Central memory CD8-positive, alpha-beta T cell (primary cell): Measurements from ENCODE around the gene LRRC37A3.
"Not testable (repeated sequence)": the region's sequence is repeated elsewhere in the genome, so short reads cannot be mapped to it uniquely, and the experiment has no call there.

Source experiments
- ATAC-seq: fragments of 150-1000 bp; cut with Tn5 transposase; replicated peaks from 2 replicates; pipeline ENCODE4 v1.10.0; 2022; ENCODE audit warnings: mild to moderate bottlenecking, moderate FRiP score, moderate number of reproducible peaks; ENCODE audit not compliant: poor library complexity, severe bottlenecking; ENCODE audit errors: extremely low read depth
- DNase-seq, 2 donors: peaks; one replicate each; pipeline ENCODE4 v3.0.0; 2021; ENCODE audit warnings: low spot score in 2 of 2
- H3K27ac Mint-ChIP-seq: one replicate; pipeline ENCODE4 v1.8.0; 2022; ENCODE audit warnings: low read depth, mild to moderate bottlenecking, moderate library complexity, mixed read lengths
- H3K27me3 Mint-ChIP-seq: one replicate; pipeline ENCODE4 v1.8.0; 2022; ENCODE audit warnings: mixed read lengths
- H3K36me3 Mint-ChIP-seq: one replicate; pipeline ENCODE4 v1.8.0; 2022; ENCODE audit warnings: mild to moderate bottlenecking, moderate library complexity, mixed read lengths; ENCODE audit not compliant: insufficient read depth
- H3K4me1 Mint-ChIP-seq: one replicate; pipeline ENCODE4 v1.8.0; 2022; ENCODE audit warnings: mixed read lengths
- H3K4me3 Mint-ChIP-seq: one replicate; pipeline ENCODE4 v1.8.0; 2022; ENCODE audit warnings: mild to moderate bottlenecking, moderate library complexity, mixed read lengths
- H3K9me3 Mint-ChIP-seq: one replicate; pipeline ENCODE4 v1.8.0; 2022; ENCODE audit warnings: mixed read lengths

LRRC37A3 gene

DNA sequence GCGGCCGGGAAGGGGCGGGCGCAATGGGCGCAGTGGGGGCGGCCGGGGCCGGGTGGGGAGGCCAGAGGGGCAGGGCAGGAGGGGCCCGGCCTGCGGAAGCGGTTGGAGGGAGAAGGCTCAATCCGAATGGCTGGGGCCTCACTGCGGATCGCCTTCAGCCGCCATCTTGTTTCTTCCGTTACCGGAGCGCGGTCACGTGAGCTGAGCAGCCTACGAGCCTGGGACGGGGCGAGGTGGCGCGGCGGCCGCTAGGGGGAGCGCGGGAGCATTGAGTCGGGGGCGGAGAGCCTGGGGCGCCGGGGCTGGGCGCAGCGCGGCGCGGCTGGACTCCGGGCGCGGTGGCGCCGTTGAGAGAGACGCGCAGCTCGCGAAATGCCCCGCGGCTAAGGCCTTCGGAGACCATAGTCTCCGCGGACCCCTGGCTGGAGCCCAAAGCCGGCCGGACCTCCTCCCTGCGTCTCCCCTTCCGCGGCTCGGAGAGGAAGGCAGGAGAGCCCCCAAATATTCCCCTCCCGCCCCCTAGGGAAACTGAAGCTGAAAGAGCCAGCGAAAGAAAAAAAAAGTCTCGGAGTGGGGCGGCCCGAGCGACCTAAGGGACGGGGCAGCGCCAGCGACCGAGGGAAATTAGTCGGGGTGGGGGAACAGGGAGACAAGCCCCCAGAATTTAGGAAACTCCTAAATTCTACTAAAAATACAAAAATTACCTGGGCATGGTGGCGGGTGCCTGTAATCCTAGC lies at the start of gene LRRC37A3:
LRRC37A3 (minus strand) TSS at position 190 of the 737 bp plus-strand sequence. CDS start 22,221 bp downstream, outside the sequence.
- H3K36me3 Mint-ChIP-seq, H3K9me3 Mint-ChIP-seq, H3K4me1 Mint-ChIP-seq, H3K27me3 Mint-ChIP-seq: not testable (repeated sequence)
- Mint-ChIP-seq H3K27ac (peak within 1 kb of the TSS; percentile 93), H3K4me3 (peak within 1 kb of the TSS; percentile 84)
- peak; percentile 100 for DNase-seq
- ATAC-seq, result peak; percentile 99

DNA sequence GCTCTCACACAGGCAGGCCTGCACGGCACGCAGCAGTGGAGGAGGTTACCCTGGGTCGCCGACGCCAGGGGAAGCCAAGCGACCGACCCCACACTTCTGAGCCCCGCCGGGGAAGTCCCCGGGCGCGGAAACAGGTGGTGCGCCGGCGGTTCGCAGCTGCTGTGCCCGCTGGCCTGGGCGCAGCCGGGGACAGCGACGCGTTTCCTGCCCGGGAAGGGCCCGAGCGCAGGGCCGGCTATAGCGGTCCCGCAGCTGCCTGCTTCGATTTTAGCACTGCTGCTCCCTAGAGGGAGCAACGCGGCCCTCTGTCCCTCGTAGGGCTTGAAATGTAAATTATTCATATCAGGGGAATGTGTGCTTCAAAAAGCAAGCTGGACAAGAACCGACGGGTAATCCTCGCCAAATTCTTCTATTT lies 46.6 kb upstream of the LRRC37A3 start:
- H3K9me3 Mint-ChIP-seq, H3K27me3 Mint-ChIP-seq, H3K4me3 Mint-ChIP-seq: not testable (repeated sequence)
- H3K36me3 Mint-ChIP-seq, result peaks cover 14% of the 10 kb centered on the region
- ATAC-seq (peak; percentile 89), DNase-seq (peak; percentile 78 to 94)
- H3K4me1 Mint-ChIP-seq, result peaks cover 49% of the 10 kb centered on the region
- peak overlapping the region; percentile 94 for H3K27ac Mint-ChIP-seq

DNA sequence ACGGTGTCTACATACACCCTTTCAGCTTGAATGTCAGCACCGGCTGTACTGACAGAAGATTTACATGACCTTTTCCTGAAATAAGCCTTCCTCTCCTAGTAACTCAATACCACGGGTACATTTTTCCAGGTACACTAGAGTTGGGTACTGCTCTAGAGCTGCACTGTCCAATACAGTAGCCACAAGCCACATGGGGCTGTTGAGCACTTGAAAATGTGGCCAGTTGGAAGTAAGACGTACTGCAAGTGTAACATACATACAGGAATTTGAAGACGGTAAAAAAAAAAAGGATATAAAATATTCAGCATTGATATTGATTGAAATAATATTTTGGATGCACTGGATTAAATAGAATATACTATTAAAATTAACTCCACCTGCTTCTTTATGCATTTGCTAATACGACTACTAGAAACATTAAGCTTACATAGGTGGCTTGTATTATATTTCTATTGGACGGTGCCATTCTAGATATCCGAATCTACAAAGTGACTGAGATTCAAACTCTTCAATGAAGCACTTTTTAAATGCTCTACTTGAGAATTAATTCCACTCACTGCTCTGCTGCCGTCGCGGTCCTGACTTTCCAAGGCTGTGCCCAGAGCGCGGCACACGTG lies 46.1 kb upstream of the LRRC37A3 start:
- not testable (repeated sequence) for DNase-seq, H3K4me3 Mint-ChIP-seq, H3K9me3 Mint-ChIP-seq, H3K27me3 Mint-ChIP-seq, ATAC-seq
- peaks cover 14% of the 10 kb centered on the region for H3K36me3 Mint-ChIP-seq
- H3K4me1 Mint-ChIP-seq, result peaks cover 49% of the 10 kb centered on the region
- H3K27ac Mint-ChIP-seq, result peak overlapping the region; percentile 94

DNA sequence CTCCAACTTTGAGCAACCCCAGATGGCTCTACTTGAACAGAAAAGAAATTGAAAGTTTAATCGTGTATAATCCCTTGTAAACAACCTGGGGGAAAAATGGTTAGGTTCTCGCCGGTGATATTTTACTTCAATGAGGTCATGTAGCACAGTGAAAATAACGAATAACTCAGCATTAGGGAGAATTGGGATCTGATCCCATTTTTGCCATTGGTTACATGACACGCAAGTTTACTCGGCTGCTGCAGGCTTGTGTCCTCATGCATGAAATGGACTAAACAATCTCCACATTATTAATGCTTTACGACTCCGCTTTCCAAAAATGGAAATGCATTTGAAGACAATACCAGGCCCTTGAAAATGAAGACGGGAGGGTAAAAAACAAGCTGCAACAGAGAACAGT lies 45.5 kb upstream of the LRRC37A3 start:
- no peak overlapping the region for H3K4me3 Mint-ChIP-seq
- DNase-seq (no peak), ATAC-seq (no peak)
- H3K4me1 Mint-ChIP-seq, result peaks cover 49% of the 10 kb centered on the region
- H3K36me3 Mint-ChIP-seq, result peaks cover 14% of the 10 kb centered on the region
- H3K9me3 Mint-ChIP-seq, result no peaks in the 10 kb centered on the region
- no peaks in the 10 kb centered on the region for H3K27me3 Mint-ChIP-seq
- peak overlapping the region; percentile 94 for H3K27ac Mint-ChIP-seq

DNA sequence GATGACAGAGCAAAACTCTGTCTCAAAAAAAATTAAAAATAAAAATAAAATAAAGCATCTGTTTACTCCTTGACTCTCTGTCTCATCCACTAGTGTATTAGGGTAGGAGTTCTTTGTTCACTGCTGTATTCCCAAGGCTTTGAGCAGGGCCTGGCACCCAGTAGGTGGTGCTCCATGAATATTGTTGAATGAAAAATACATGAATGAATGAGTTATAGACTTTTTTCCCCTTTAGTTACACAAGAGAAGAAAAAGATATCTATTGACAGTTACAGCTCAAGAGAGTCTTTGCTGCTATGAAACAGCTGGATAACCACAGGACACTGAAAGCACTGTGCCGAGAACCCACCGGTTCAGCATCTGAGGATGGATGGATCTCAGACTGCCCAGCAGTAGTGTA lies 44.5 kb upstream of the LRRC37A3 start:
- H3K27me3 Mint-ChIP-seq, H3K9me3 Mint-ChIP-seq, ATAC-seq, H3K4me3 Mint-ChIP-seq, DNase-seq, H3K27ac Mint-ChIP-seq, H3K36me3 Mint-ChIP-seq: not testable (repeated sequence)
- peaks cover 43% of the 10 kb centered on the region for H3K4me1 Mint-ChIP-seq

DNA sequence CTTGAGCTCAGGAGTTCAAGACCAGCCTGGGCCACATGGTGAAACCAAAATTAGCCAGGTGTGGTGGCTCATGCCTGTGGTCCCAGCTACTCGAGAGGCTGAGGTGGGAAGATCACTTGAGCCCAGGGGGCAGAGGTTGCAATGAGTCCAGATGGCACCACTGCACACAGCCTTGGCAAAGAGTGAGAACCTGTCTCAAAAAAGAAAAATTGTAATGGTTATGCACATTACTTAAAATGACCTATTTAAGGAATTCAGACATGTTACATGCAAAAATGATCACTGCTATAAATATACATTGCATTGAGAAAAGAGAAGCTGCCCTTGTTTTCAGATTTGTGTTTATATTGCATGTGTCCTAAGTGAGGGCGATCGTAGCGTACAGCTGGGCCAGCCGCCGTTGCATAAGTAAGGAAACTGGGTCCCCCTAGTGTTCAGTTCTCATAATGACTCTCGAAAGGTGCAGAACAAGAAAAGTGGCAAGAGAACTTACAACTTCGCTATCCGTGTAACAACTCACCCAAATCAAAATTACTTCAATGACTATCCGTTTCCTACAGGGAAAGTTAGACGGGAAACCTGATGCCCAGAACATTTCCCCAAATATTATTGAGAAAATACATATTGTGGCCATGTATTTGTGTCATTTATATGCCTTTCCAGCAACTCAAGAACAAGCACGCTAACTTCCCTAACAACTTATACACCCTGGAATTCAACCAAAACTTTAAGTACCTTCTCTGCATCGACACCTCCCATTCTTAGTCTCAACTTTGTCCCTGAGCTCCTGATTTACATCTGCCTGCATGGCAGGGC lies 42.5 kb upstream of the LRRC37A3 start:
- ATAC-seq, H3K27me3 Mint-ChIP-seq, H3K36me3 Mint-ChIP-seq, H3K9me3 Mint-ChIP-seq: not testable (repeated sequence)
- Mint-ChIP-seq H3K27ac (peak overlapping the region; percentile 36), H3K4me1 (peaks cover 23% of the 10 kb centered on the region), H3K4me3 (peak overlapping the region; percentile 6)
- DNase-seq, result peak in 1 of 2 donors; percentile 75

DNA sequence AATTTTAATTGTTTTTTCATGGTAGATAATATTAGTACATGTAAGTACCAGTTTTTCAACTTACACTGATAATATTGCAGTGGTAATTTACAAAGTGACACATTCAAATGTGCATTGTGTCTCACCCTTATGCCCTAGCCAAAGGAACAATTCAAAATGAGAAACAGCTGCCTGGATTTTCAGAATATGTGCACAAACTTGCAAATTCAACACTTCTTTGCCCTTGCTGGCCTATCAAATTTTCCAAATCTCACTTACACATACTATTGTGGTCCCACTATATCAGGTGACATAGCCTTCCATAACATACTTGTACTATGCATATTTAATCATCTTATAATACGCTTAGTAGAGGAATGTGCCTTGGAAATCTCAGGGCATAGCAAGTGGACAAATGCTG lies 32.6 kb upstream of the LRRC37A3 start:
- no peaks in the 10 kb centered on the region for H3K9me3 Mint-ChIP-seq
- ATAC-seq (no peak), DNase-seq (no peak)
- no peaks in the 10 kb centered on the region for H3K36me3 Mint-ChIP-seq
- no peaks in the 10 kb centered on the region for H3K27me3 Mint-ChIP-seq
- no peak overlapping the region for H3K4me3 Mint-ChIP-seq
- no peak overlapping the region for H3K27ac Mint-ChIP-seq
- no peaks in the 10 kb centered on the region for H3K4me1 Mint-ChIP-seq

DNA sequence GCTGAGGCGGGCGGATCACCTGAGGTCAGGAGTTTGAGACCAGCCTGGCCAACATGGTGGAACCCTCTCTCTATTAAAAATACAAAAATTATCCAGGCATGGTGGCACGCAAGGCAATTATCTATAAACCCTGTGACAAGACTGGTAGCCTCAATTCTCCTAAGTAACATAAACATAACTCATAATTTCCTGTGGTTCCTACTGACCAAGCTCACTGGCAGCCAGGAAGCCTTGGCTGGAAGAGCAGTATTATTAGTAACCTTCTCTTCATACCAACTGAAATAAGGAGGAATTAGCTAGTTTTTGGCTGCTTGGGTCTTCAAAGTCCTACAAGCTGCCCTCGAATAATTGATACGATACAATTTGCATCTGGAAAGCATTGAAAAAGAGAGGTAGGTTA lies 31.6 kb upstream of the LRRC37A3 start:
- no peaks in the 10 kb centered on the region for H3K36me3 Mint-ChIP-seq
- no peaks in the 10 kb centered on the region for H3K27me3 Mint-ChIP-seq
- no peak overlapping the region for H3K27ac Mint-ChIP-seq
- ATAC-seq (no peak), DNase-seq (no peak)
- no peaks in the 10 kb centered on the region for H3K9me3 Mint-ChIP-seq
- H3K4me1 Mint-ChIP-seq, result no peaks in the 10 kb centered on the region
- H3K4me3 Mint-ChIP-seq, result no peak overlapping the region

DNA sequence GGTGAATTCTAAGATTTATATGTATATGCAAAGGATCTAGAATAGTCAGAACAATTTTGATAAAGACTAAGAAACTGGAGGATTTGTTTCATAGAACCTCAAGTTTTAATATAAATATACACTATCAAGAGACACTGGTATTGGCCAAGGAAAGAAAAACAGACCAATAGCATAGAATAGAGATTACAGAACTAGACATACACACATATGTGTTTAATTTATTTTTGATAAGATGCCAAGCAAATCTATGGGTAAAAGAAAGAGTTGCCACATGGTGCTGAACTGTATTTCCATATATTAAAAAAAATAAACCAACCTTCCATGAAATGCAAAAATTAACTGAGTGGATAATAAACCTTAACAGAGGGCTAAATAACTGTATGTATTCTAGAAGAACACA lies 27.9 kb upstream of the LRRC37A3 start:
- Mint-ChIP-seq H3K36me3 (no peaks in the 10 kb centered on the region), H3K4me1 (no peaks in the 10 kb centered on the region), H3K9me3 (no peaks in the 10 kb centered on the region), H3K27me3 (no peaks in the 10 kb centered on the region), H3K27ac (no peak overlapping the region), H3K4me3 (no peak overlapping the region)
- ATAC-seq, result no peak
- DNase-seq, result no peak

DNA sequence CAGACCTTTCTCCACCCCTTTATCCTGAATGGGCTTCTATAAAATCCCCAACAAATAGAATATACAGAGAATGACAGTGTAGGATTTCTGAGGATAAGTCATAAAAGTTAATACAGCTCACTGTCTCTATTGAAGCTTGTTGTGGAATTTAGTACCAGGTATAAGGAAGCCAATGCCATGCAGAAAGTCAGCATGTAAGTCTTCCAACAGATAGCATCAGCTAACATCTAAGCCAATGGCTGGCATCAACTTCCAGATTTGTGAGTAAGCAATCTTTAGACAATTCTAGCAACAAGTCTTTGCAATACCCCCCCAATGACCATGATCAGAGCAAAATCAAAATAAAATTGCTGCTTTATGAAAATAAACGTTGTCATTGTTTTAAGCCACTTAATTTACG lies 22.5 kb upstream of the LRRC37A3 start:
- H3K27ac Mint-ChIP-seq, result no peak overlapping the region
- no peaks in the 10 kb centered on the region for H3K27me3 Mint-ChIP-seq
- no peaks in the 10 kb centered on the region for H3K36me3 Mint-ChIP-seq
- DNase-seq (no peak), ATAC-seq (no peak)
- no peak overlapping the region for H3K4me3 Mint-ChIP-seq
- H3K4me1 Mint-ChIP-seq, result peaks cover 5% of the 10 kb centered on the region
- H3K9me3 Mint-ChIP-seq, result no peaks in the 10 kb centered on the region

DNA sequence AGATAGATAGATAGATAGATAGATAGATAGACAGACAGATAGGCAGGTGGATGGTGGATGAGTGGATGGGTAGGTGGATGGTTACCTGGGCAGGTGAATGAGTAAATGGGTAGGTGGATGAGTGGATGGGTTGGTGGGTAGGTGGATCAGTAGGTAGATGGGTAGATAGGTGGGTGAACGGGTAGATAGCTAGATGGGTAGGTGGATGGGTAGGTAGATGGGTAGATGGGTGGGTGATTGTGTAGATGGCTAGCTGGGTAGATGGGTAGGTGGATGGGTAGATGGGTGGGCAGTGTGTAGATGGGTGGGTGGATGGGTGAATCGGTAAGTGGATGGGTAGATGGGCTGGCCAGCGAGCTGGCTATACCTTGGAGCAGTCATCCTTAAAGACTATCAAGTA lies 21.8 kb upstream of the LRRC37A3 start:
- Mint-ChIP-seq H3K27me3 (no peaks in the 10 kb centered on the region), H3K27ac (no peak overlapping the region), H3K4me1 (peaks cover 8% of the 10 kb centered on the region), H3K36me3 (no peaks in the 10 kb centered on the region), H3K4me3 (no peak overlapping the region), H3K9me3 (no peaks in the 10 kb centered on the region)
- DNase-seq (no peak), ATAC-seq (no peak)

DNA sequence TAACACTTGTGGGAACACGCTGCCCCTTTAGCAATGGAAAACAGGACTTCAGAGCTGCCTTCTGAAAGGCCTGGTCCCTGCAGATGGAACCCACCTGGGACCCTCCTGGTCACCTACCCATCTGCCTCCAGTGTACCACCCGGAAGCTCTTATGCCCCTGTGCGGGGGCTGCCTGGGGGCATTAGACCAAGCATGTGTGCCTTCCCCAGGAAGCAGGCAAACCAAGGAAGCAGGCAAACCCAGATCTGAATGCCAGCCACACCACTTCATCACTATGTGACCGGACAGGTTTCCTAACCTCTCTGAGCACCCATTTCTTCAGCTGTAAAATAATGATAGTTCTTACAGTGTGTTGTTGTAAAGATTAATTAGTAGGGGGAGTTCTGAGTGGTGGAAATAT lies 20.8 kb upstream of the LRRC37A3 start:
- no peak for ATAC-seq
- Mint-ChIP-seq H3K36me3 (no peaks in the 10 kb centered on the region), H3K27me3 (no peaks in the 10 kb centered on the region), H3K9me3 (no peaks in the 10 kb centered on the region), H3K4me3 (no peak overlapping the region), H3K4me1 (peaks cover 16% of the 10 kb centered on the region), H3K27ac (no peak overlapping the region)
- no peak for DNase-seq
